Liver (tissue), 9 donors: Measurements from ENCODE around the gene GLT1D1. TPM values are rescaled to one million over a fixed set of nuclear protein-coding genes. Genes with fewer than 3 reads are reported as not detected.

ENCODE experiments used
- DNase-seq: peaks from one replicate; pipeline ENCODE4 v3.0.0-alpha.2; 2017; ENCODE audit warnings: low spot score
- H3K27ac ChIP-seq, 2 donors: one replicate each; pipeline ENCODE4 v1.7.0; 2013; ENCODE audit warnings: inconsistent platforms in 2 of 2, low read length in 2 of 2, control low read depth in 1 of 2, low read depth in 1 of 2, mild to moderate bottlenecking in 1 of 2
- H3K27me3 ChIP-seq, 4 donors: one replicate each; pipeline versions ENCODE4 v1.6.1 to v1.7.0; 2013; ENCODE audit warnings: low read length in 3 of 4, inconsistent platforms in 1 of 4, mild to moderate bottlenecking in 1 of 4, moderate library complexity in 1 of 4; ENCODE audit not compliant: control insufficient read depth in 4 of 4, insufficient read depth in 4 of 4
- H3K36me3 ChIP-seq, 4 donors: one replicate each; pipeline versions ENCODE4 v1.6.1 to v1.7.0; 2013; ENCODE audit warnings: low read length in 3 of 4, mild to moderate bottlenecking in 3 of 4, low read depth in 1 of 4, moderate library complexity in 1 of 4; ENCODE audit not compliant: control insufficient read depth in 4 of 4, insufficient read depth in 3 of 4
- H3K4me1 ChIP-seq, 4 donors: one replicate each; pipeline versions ENCODE4 v1.6.1 to v1.7.0; 2013; ENCODE audit warnings: low read length in 3 of 4, mild to moderate bottlenecking in 3 of 4, moderate library complexity in 1 of 4; ENCODE audit not compliant: control insufficient read depth in 4 of 4, insufficient read depth in 4 of 4
- H3K4me3 ChIP-seq, 3 donors: one replicate each; pipeline versions ENCODE4 v1.6.1 to v1.7.0; 2013; ENCODE audit warnings: low read length in 3 of 3, control low read depth in 1 of 3, low read depth in 1 of 3, mild to moderate bottlenecking in 1 of 3
- H3K9ac ChIP-seq, 2 donors: one replicate each; pipeline ENCODE4 v1.7.0; 2013; ENCODE audit warnings: low read length in 2 of 2, mild to moderate bottlenecking in 2 of 2, moderate library complexity in 2 of 2, control low read depth in 1 of 2, low read depth in 1 of 2
- H3K9me3 ChIP-seq, 4 donors: one replicate each; pipeline versions ENCODE4 v1.6.1 to v1.7.0; 2013; ENCODE audit warnings: low read length in 3 of 4; ENCODE audit not compliant: control insufficient read depth in 4 of 4
- HNF4A ChIP-seq, 2 donors: conservative IDR thresholded peaks; 2 replicates each; pipeline ENCODE4 v1.6.1; 2016; ENCODE audit warnings: antibody characterized with exemption in 2 of 2, mild to moderate bottlenecking in 2 of 2
- MAX ChIP-seq: IDR thresholded peaks from 2 replicates; pipeline ENCODE4 v1.6.1; 2016; ENCODE audit warnings: antibody characterized with exemption
- NR2F2 ChIP-seq: IDR thresholded peaks from 2 replicates; pipeline ENCODE4 v1.6.1; 2016; ENCODE audit warnings: antibody characterized with exemption
- RAD21 ChIP-seq, 2 donors: IDR thresholded peaks; 2 replicates each; pipeline ENCODE4 v1.6.1; 2016; ENCODE audit warnings: antibody characterized with exemption in 2 of 2, mild to moderate bottlenecking in 2 of 2
- RXRA ChIP-seq, 2 donors: IDR thresholded peaks; 2 replicates each; pipeline ENCODE4 v1.6.1; 2017 to 2018; ENCODE audit warnings: antibody characterized with exemption in 2 of 2, mild to moderate bottlenecking in 1 of 2
- WGBS: extraction: QIAGEN DNeasy Blood & Tissue Kit; methylation state at CpG from one replicate; pipeline ENCODE4 v1.1.7; 2013; 5-methylcytosine and 5-hydroxymethylcytosine counted together
- polyA plus RNA-seq, 2 donors: library from polyadenylated mRNA; stranded (reverse) in 1 of 2; unstranded in 1 of 2; fragments of 200-250 nt in 1 of 2; fragments of >200 nt in 1 of 2; fragmentation: Nextera tagmentation in 1 of 2; extraction: Ambion mirVana in 1 of 2; gene quantifications; one replicate each; pipeline versions ENCODE4 v1.2.1 to v1.2.3, GENCODE V29; 2013 to 2015
- total RNA-seq, 2 donors: library from RNA; depleted of rRNA; stranded (reverse); fragments of >200 nt; gene quantifications; one replicate each; pipeline ENCODE4 v1.2.3, GENCODE V29; 2014
- TF ChIP-seq, protein P1 (sequence below): IDR thresholded peaks from 2 replicates; pipeline ENCODE4 v1.6.1; 2016; ENCODE audit warnings: antibody characterized with exemption
- TF ChIP-seq, protein P2 (sequence below): fragments of 150-350 bp; IDR thresholded peaks from 2 replicates; pipeline ENCODE4 v1.5.1; 2017; ENCODE audit warnings: improper control_type of control experiment, low read depth, low read length; ENCODE audit not compliant: missing input control
- TF ChIP-seq, protein P3 (sequence below): IDR thresholded peaks from 2 replicates; pipeline ENCODE4 v1.6.1; 2016; ENCODE audit warnings: antibody characterized with exemption, mild to moderate bottlenecking
- donor health status: healthy.
- donor health status: healthy.
- donor health status: healthy.
- donor health status: healthy.
- donor health status: healthy.

GLT1D1 gene
- total and polyA plus RNA-seq, 4 donors: 10.4 to 17.7 (median 13.9) TPM

GRCh38 chr12:128910629-128911028, 57.4 kb downstream of the GLT1D1 start:
- DNase-seq: no peak
- Histone ChIP-seq H3K9me3 (no peaks in the 10 kb centered on the region), H3K9ac (peak overlapping the region in 1 of 2 donors; percentile 16), H3K27me3 (no peaks in the 10 kb centered on the region), H3K36me3 (no peaks in the 10 kb centered on the region), H3K4me1 (peaks cover 0 to 17% (median 0%) of the 10 kb centered on the region in 4 donors), H3K4me3 (no peak overlapping the region), H3K27ac (peak overlapping the region; percentile 78)
- no peak for TF ChIP-seq MAX
- TF ChIP-seq, protein P1, sequence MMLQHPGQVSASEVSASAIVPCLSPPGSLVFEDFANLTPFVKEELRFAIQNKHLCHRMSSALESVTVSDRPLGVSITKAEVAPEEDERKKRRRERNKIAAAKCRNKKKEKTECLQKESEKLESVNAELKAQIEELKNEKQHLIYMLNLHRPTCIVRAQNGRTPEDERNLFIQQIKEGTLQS: no peak
- no peak for TF ChIP-seq HNF4A (conservative IDR thresholded peaks at IDR 0.05)
- TF ChIP-seq, protein P2, sequence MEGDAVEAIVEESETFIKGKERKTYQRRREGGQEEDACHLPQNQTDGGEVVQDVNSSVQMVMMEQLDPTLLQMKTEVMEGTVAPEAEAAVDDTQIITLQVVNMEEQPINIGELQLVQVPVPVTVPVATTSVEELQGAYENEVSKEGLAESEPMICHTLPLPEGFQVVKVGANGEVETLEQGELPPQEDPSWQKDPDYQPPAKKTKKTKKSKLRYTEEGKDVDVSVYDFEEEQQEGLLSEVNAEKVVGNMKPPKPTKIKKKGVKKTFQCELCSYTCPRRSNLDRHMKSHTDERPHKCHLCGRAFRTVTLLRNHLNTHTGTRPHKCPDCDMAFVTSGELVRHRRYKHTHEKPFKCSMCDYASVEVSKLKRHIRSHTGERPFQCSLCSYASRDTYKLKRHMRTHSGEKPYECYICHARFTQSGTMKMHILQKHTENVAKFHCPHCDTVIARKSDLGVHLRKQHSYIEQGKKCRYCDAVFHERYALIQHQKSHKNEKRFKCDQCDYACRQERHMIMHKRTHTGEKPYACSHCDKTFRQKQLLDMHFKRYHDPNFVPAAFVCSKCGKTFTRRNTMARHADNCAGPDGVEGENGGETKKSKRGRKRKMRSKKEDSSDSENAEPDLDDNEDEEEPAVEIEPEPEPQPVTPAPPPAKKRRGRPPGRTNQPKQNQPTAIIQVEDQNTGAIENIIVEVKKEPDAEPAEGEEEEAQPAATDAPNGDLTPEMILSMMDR: no peak
- no peak for TF ChIP-seq RXRA (IDR thresholded peaks at IDR 0.05)
- WGBS: 92% methylated on average over 10 of the region's 10 CpGs

DNA sequence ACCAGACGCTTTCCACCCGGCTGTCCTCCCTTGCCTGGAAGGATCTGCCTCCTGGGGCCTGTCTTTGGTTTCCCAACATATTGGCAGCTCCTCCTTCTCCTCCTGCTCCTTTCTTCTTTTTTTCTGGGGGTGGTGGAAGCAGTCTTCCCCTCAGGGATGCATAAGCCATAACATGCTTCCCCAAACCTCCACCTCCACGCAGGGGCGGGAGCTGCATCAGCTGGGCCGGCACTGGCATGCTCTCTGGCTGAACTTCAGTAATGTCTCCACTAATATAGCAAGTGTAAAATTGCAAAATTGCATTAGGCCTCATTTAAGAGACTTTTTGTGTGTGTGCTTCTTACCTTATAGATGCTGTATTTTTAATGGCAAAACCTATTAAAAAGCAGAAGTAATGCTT, 58.6 kb downstream of the GLT1D1 start:
- Histone ChIP-seq H3K4me1 (peaks cover 0 to 6% (median 0%) of the 10 kb centered on the region in 4 donors), H3K36me3 (no peaks in the 10 kb centered on the region), H3K4me3 (no peak overlapping the region), H3K27ac (no peak overlapping the region), H3K9ac (no peak overlapping the region), H3K9me3 (no peaks in the 10 kb centered on the region), H3K27me3 (no peaks in the 10 kb centered on the region)
- DNase-seq: no peak
- 95% methylated on average over 5 of the region's 5 CpGs for WGBS
- TF ChIP-seq RAD21 (IDR thresholded peaks at IDR 0.05) (no peak), NR2F2 (no peak)
- TF ChIP-seq, protein P3, sequence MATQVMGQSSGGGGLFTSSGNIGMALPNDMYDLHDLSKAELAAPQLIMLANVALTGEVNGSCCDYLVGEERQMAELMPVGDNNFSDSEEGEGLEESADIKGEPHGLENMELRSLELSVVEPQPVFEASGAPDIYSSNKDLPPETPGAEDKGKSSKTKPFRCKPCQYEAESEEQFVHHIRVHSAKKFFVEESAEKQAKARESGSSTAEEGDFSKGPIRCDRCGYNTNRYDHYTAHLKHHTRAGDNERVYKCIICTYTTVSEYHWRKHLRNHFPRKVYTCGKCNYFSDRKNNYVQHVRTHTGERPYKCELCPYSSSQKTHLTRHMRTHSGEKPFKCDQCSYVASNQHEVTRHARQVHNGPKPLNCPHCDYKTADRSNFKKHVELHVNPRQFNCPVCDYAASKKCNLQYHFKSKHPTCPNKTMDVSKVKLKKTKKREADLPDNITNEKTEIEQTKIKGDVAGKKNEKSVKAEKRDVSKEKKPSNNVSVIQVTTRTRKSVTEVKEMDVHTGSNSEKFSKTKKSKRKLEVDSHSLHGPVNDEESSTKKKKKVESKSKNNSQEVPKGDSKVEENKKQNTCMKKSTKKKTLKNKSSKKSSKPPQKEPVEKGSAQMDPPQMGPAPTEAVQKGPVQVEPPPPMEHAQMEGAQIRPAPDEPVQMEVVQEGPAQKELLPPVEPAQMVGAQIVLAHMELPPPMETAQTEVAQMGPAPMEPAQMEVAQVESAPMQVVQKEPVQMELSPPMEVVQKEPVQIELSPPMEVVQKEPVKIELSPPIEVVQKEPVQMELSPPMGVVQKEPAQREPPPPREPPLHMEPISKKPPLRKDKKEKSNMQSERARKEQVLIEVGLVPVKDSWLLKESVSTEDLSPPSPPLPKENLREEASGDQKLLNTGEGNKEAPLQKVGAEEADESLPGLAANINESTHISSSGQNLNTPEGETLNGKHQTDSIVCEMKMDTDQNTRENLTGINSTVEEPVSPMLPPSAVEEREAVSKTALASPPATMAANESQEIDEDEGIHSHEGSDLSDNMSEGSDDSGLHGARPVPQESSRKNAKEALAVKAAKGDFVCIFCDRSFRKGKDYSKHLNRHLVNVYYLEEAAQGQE: no peak

DNA sequence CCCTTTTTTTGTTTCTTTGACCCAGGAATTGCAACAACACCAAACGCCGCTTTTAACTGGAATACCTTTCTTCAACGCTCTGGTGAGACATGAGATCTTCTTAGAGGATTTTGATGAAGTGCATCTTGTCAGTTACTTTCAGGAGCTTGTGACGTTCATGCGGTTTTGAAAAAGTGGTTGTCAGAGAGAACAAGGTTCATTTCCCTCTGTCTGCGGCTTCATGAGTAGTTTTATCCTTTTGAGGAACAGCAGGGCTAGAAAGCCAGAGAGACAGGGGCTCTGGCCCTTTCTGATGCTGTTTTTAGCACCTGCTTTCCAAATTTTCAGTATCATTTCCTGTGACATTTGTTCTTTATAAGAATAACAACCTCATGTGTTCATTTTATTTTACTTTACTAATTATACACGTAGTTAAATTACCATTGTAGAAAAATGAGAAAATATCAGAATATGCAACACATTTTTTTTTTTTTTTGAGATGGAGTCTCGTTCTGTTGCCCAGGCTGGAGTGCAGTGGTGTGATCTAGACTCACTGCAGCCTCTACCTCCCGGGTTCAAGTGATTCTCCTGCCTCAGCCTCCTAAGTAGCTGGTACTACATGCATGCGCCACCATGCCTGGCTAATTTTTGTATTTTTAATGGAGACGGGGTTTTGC, 61.8 kb downstream of the GLT1D1 start:
- H3K4me1 ChIP-seq: no peaks in the 10 kb centered on the region
- no peak overlapping the region for H3K27ac ChIP-seq
- no peak for DNase-seq
- no peak overlapping the region for H3K9ac ChIP-seq
- H3K4me3 ChIP-seq: no peak overlapping the region
- H3K9me3 ChIP-seq: no peaks in the 10 kb centered on the region
- H3K27me3 ChIP-seq: no peaks in the 10 kb centered on the region
- H3K36me3 ChIP-seq: no peaks in the 10 kb centered on the region
- TF ChIP-seq, protein P2: no peak
- TF ChIP-seq RXRA (IDR thresholded peaks at IDR 0.05): no peak
- WGBS: 87% methylated on average over 11 of the region's 11 CpGs
